Right lobe of liver (tissue), 6 donors: Measurements from ENCODE around the gene ITGB8. TPM values are rescaled to one million over a fixed set of nuclear protein-coding genes. Genes with fewer than 3 reads are reported as not detected.

Experiments used
- ATAC-seq, 4 donors: fragments of 200-7000 bp; cut with Tn5 transposase; one replicate each; pipeline ENCODE4 v1.9.1; 2020; ENCODE audit warnings: mild to moderate bottlenecking in 4 of 4, moderate library complexity in 4 of 4
- DNase-seq, 3 donors: peaks; one replicate each; pipeline ENCODE4 v3.0.0-alpha.2; 2020
- H3K27ac ChIP-seq, 3 donors: fragments of 200-600 bp; one replicate each; pipeline ENCODE4 v1.8.0; 2022
- H3K27me3 ChIP-seq, 2 donors: fragments of 200-600 bp; one replicate each; pipeline ENCODE4 v1.8.0; 2022
- H3K36me3 ChIP-seq, 4 donors: fragments of 200-600 bp; sonication (generic) in 1 of 4; one replicate each; pipeline versions ENCODE4 v1.5.1 to v1.8.0; 2017 to 2022; ENCODE audit warnings: control low read depth in 1 of 4
- H3K4me1 ChIP-seq, 4 donors: fragments of 200-600 bp; sonication (generic) in 1 of 4; one replicate each; pipeline versions ENCODE4 v1.5.1 to v1.8.0; 2017 to 2022; ENCODE audit warnings: control low read depth in 1 of 4
- H3K4me3 ChIP-seq, 3 donors: fragments of 200-600 bp; one replicate each; pipeline ENCODE4 v1.8.0; 2022
- H3K9me3 ChIP-seq, 4 donors: fragments of 200-600 bp; sonication (generic) in 1 of 4; one replicate each; pipeline versions ENCODE4 v1.5.1 to v1.8.0; 2017 to 2022; ENCODE audit warnings: control low read depth in 1 of 4
- POLR2A ChIP-seq: fragments of 450-650 bp; IDR thresholded peaks from one replicate; pipeline ENCODE4 v1.6.1; 2017; ENCODE audit warnings: antibody characterized with exemption, mild to moderate bottlenecking
- WGBS: methylation state at CpG from one replicate; pipeline ENCODE4 v1.1.6; 2018; ENCODE audit warnings: low coverage, low lambda C conversion rate; ENCODE audit not compliant: insufficient coverage; ENCODE audit errors: missing lambda C conversion rate; 5-methylcytosine and 5-hydroxymethylcytosine counted together
- intact Hi-C, 2 donors: fragments of 100-400 bp; cut with DNase I; formaldehyde crosslinking; loops; one replicate each; pipeline versions ENCODE4 v1.11.2 to v1.14.1; 2022
- total RNA-seq, 6 experiments: library from RNA; depleted of rRNA in 2 of 6; stranded (reverse); fragments of >200 nt in 2 of 6; fragmentation: NEBNext Ultra II Directional in 3 of 6; extraction: Animal tissue kit (Norgen Biotek cat#: 25700) in 3 of 6; gene quantifications; one replicate each; pipeline versions ENCODE4 v1.1.0 to v1.2.4, GENCODE V29; 2016 to 2023
- TF ChIP-seq, protein P1 (sequence below), 4 donors: fragments of 200-600 bp in 3 of 4; fragments of 450-650 bp in 1 of 4; IDR thresholded peaks; one replicate each; pipeline versions ENCODE4 v1.5.1 to v1.8.0; 2016 to 2022; ENCODE audit warnings: antibody characterized with exemption in 4 of 4, mild to moderate bottlenecking in 2 of 4
- donor health status: DM: no; HTN: yes; CAD: no.
- donor health status: DM: no; HTN: no; CAD: no.
- donor health status: DM: no; HTN: no; CAD: no.
- donor health status: DM: no; HTN: yes; CAD: no.
- donor health status: DM: no; HTN: yes; CAD: no.

Gene ITGB8
- total RNA-seq, 6 experiments from 2014 or later, result 0.43 to 0.70 (median 0.56) TPM

DNA sequence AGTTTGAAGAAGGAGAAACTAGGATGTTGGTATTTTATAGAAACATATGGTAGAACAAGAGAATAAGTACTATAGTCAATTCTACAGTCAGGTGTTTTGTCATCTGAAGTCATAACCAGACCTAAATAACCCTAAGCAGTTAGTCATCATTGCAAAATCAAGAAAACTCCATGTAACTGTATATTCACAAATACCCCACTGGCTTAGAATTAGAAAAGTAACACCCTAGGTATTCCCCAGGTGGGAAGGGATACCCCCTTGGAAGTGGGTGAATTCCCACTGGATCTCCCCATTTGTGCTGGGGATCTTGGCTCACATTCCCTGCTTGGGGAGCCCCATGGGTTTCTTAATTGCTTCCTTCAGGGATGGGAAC is 45.9 kb upstream of the ITGB8 start:
- Histone ChIP-seq H3K27ac (no peak overlapping the region), H3K36me3 (no peaks in the 10 kb centered on the region), H3K27me3 (no peaks in the 10 kb centered on the region), H3K4me1 (no peaks in the 10 kb centered on the region), H3K4me3 (no peak overlapping the region), H3K9me3 (no peaks in the 10 kb centered on the region)
- no peak for TF ChIP-seq POLR2A
- TF ChIP-seq, protein P1, sequence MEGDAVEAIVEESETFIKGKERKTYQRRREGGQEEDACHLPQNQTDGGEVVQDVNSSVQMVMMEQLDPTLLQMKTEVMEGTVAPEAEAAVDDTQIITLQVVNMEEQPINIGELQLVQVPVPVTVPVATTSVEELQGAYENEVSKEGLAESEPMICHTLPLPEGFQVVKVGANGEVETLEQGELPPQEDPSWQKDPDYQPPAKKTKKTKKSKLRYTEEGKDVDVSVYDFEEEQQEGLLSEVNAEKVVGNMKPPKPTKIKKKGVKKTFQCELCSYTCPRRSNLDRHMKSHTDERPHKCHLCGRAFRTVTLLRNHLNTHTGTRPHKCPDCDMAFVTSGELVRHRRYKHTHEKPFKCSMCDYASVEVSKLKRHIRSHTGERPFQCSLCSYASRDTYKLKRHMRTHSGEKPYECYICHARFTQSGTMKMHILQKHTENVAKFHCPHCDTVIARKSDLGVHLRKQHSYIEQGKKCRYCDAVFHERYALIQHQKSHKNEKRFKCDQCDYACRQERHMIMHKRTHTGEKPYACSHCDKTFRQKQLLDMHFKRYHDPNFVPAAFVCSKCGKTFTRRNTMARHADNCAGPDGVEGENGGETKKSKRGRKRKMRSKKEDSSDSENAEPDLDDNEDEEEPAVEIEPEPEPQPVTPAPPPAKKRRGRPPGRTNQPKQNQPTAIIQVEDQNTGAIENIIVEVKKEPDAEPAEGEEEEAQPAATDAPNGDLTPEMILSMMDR (IDR thresholded peaks at IDR 0.05), result no peak
- no peak for ATAC-seq
- DNase-seq, result no peak
- intact Hi-C loops, result no loop called here

DNA sequence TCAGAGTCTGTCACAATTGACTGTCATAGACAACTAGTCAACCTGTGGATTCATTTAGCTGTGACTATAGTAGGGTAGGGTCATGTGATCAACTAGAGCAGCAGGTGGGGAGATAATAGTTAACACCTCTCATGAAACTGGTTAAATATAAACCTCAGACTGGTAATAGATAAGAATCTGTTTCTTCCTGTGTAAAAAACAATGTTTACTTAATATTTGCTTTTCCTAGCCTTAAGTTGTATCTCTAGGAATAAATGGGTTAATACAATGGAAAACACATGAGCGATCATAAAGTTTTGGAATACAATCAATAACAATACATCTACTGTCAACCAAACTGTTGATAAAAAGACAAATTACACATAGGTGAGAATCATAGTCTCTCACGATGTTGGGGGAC is 43.4 kb upstream of the ITGB8 start:
- H3K4me1 ChIP-seq, result no peaks in the 10 kb centered on the region
- H3K4me3 ChIP-seq, result no peak overlapping the region
- no peaks in the 10 kb centered on the region for H3K9me3 ChIP-seq
- TF ChIP-seq, protein P1 (IDR thresholded peaks at IDR 0.05), result no peak
- TF ChIP-seq POLR2A, result no peak
- 34% methylated on average over 2 of the region's 2 CpGs for WGBS
- H3K27ac ChIP-seq, result no peak overlapping the region
- no peak for ATAC-seq
- H3K27me3 ChIP-seq, result no peaks in the 10 kb centered on the region
- DNase-seq, result no peak
- H3K36me3 ChIP-seq, result no peaks in the 10 kb centered on the region
- intact Hi-C loops, result no loop called here

DNA sequence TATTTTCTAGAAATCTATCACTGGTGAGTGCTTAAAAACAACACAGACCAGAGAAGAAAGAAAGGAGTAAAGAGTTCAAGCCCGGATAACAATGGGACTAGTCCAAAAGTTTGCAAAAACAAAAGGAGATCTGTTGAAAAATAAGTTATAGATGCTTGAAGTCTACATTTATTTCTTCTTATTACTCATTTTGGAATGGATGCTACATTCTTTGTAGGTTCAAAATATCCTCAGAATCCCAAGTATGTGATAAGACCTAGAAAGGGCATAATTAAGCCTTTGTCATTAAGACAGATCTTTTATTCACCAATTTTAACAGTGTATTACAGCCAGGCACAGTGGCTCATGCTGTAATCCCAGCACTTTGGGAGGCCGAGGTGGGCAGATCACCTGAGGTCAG is 42.7 kb upstream of the ITGB8 start:
- ATAC-seq (no peak), DNase-seq (no peak)
- no peaks in the 10 kb centered on the region for H3K27me3 ChIP-seq
- intact Hi-C loops, result no loop called here
- TF ChIP-seq POLR2A, result no peak
- TF ChIP-seq, protein P1 (IDR thresholded peaks at IDR 0.05), result no peak
- H3K4me1 ChIP-seq, result no peaks in the 10 kb centered on the region
- 61% methylated on average over 2 of the region's 2 CpGs for WGBS
- H3K4me3 ChIP-seq, result no peak overlapping the region
- no peaks in the 10 kb centered on the region for H3K36me3 ChIP-seq
- H3K9me3 ChIP-seq, result no peaks in the 10 kb centered on the region
- no peak overlapping the region for H3K27ac ChIP-seq

GRCh38 chr7:20290505-20291111 is 40.1 kb upstream of the ITGB8 start:
- Histone ChIP-seq H3K4me3 (no peak overlapping the region), H3K4me1 (no peaks in the 10 kb centered on the region), H3K27me3 (no peaks in the 10 kb centered on the region), H3K27ac (no peak overlapping the region), H3K36me3 (no peaks in the 10 kb centered on the region), H3K9me3 (no peaks in the 10 kb centered on the region)
- intact Hi-C loops, result no loop called here
- ATAC-seq (no peak), DNase-seq (no peak)
- TF ChIP-seq POLR2A, result no peak
- TF ChIP-seq, protein P1 (IDR thresholded peaks at IDR 0.05), result no peak
- 40% methylated on average over 3 of the region's 3 CpGs for WGBS

GRCh38 chr7:20293336-20293735 is 37.4 kb upstream of the ITGB8 start:
- Histone ChIP-seq H3K27me3 (no peaks in the 10 kb centered on the region), H3K4me1 (no peaks in the 10 kb centered on the region), H3K9me3 (no peaks in the 10 kb centered on the region), H3K27ac (no peak overlapping the region), H3K4me3 (no peak overlapping the region), H3K36me3 (no peaks in the 10 kb centered on the region)
- TF ChIP-seq, protein P1 (IDR thresholded peaks at IDR 0.05), result no peak
- no peak for TF ChIP-seq POLR2A
- intact Hi-C loops, result no loop called here
- 58% methylated on average over 3 of the region's 3 CpGs for WGBS
- ATAC-seq (no peak), DNase-seq (no peak)
